Keratinocyte (primary cell): ENCODE measurements around the gene SLC2A4. TPM values are rescaled to one million over a fixed set of nuclear protein-coding genes. Genes with fewer than 3 reads are reported as not detected.

ENCODE experiments used
- DNase-seq: peaks from one replicate; pipeline ENCODE4 v3.0.0-alpha.2; 2011; ENCODE audit warnings: low read depth, missing footprints, low spot score
- FAIRE-seq: peaks from 2 replicates; lab custom pipeline; 2011; peaks lifted over from hg19 to GRCh38; lab: Jason Lieb, UNC
- H2AFZ ChIP-seq: 2 replicates; pipeline ENCODE4 v1.6.0; 2012; ENCODE audit warnings: low read length, control low read depth, inconsistent platforms; ENCODE audit not compliant: control insufficient read depth
- H3K27ac ChIP-seq: 2 replicates; pipeline ENCODE4 v1.5.1; 2011; ENCODE audit warnings: low read length; ENCODE audit not compliant: control insufficient read depth, insufficient read depth
- H3K27me3 ChIP-seq: 3 replicates; pipeline ENCODE4 v1.6.0; 2011; ENCODE audit warnings: low read length; ENCODE audit not compliant: control insufficient read depth, insufficient read depth; ENCODE audit errors: extremely low read depth
- H3K36me3 ChIP-seq, 2 experiments: 2 replicates in 1 of 2; 3 replicates in 1 of 2; pipeline ENCODE4 v1.5.1; 2011; ENCODE audit warnings: low read length in 2 of 2, mild to moderate bottlenecking in 1 of 2; ENCODE audit not compliant: control insufficient read depth in 2 of 2, insufficient read depth in 2 of 2; ENCODE audit errors: extremely low read depth in 1 of 2
- H3K4me1 ChIP-seq: 3 replicates; pipeline ENCODE4 v1.5.1; 2011; ENCODE audit warnings: low read length; ENCODE audit not compliant: control insufficient read depth, insufficient read depth; ENCODE audit errors: extremely low read depth
- H3K4me2 ChIP-seq: 3 replicates; pipeline ENCODE4 v1.6.0; 2011; ENCODE audit warnings: low read depth, low read length; ENCODE audit not compliant: control insufficient read depth, insufficient read depth; ENCODE audit errors: extremely low read depth
- H3K4me3 ChIP-seq, 3 experiments: fragments of 200-600 bp in 1 of 3; sonication (generic) in 1 of 3; 2 replicates in 2 of 3; 3 replicates in 1 of 3; pipeline ENCODE4 v1.5.1; 2011 to 2016; ENCODE audit warnings: low read length in 3 of 3, mild to moderate bottlenecking in 3 of 3, control low read depth in 2 of 3, inconsistent platforms in 1 of 3, low read depth in 1 of 3, mixed read lengths in 1 of 3, mixed run types in 1 of 3, moderate library complexity in 1 of 3; ENCODE audit not compliant: control insufficient read depth in 2 of 3, insufficient read depth in 2 of 3; ENCODE audit errors: extremely low read depth in 1 of 3
- H3K79me2 ChIP-seq: 2 replicates; pipeline ENCODE4 v1.6.0; 2012; ENCODE audit warnings: low read length; ENCODE audit not compliant: control insufficient read depth, insufficient read depth
- H3K9ac ChIP-seq: 3 replicates; pipeline ENCODE4 v1.6.0; 2011; ENCODE audit warnings: low read length; ENCODE audit not compliant: control insufficient read depth, insufficient read depth; ENCODE audit errors: extremely low read depth
- H3K9me1 ChIP-seq: 3 replicates; pipeline ENCODE4 v1.6.0; 2011; ENCODE audit warnings: low read length; ENCODE audit not compliant: control insufficient read depth, insufficient read depth; ENCODE audit errors: extremely low read depth
- H3K9me3 ChIP-seq: 2 replicates; pipeline ENCODE4 v1.5.1; 2012; ENCODE audit warnings: low read depth, low read length; ENCODE audit not compliant: control insufficient read depth
- H4K20me1 ChIP-seq: 3 replicates; pipeline ENCODE4 v1.6.0; 2011; ENCODE audit warnings: low read length; ENCODE audit not compliant: control insufficient read depth, insufficient read depth; ENCODE audit errors: extremely low read depth
- EZH2 ChIP-seq: IDR thresholded peaks from one replicate; pipeline ENCODE4 v1.6.1; 2012; ENCODE audit warnings: inconsistent platforms, mild to moderate bottlenecking, low read length, moderate library complexity
- dilution Hi-C: fragments of 300-500 bp; cut with MboI; formaldehyde crosslinking; loops from one replicate; pipeline ENCODE4 v1.7.0; 2020; ENCODE audit warnings: low sequenced_read_pairs; ENCODE audit not compliant: extremely low pct_ligation_motif_present
- polyA plus RNA-seq, 5 experiments: library from polyadenylated mRNA; depleted of rRNA in 3 of 5; stranded (reverse) in 3 of 5; stranded (forward) in 1 of 5; unstranded in 1 of 5; fragments of >200 nt; gene quantifications; 1 replicate in 1 of 5; 2 replicates in 3 of 5; 3 replicates in 1 of 5; pipeline versions ENCODE4 v1.2.1 to v1.2.3, GENCODE V29; 2011 to 2012; ENCODE audit warnings: missing spikeins in 2 of 5, low read depth in 1 of 5, low replicate concordance in 1 of 5
- TF ChIP-seq, protein P1 (sequence below), 3 experiments: IDR thresholded peaks in 1 of 3; conservative IDR thresholded peaks in 1 of 3; optimal IDR thresholded peaks in 1 of 3; 2 replicates in 2 of 3; 3 replicates in 1 of 3; pipeline versions ENCODE3 to v1.5.1; 2011; ENCODE audit warnings: low read length in 3 of 3, mild to moderate bottlenecking in 3 of 3, moderate library complexity in 2 of 3, control low read depth in 1 of 3, inconsistent platforms in 1 of 3; ENCODE audit not compliant: insufficient read depth in 2 of 3; ENCODE audit errors: extremely low read depth in 1 of 3

The SLC2A4 gene
- polyA plus RNA-seq, 1 donor (not counting 4 experiments of a cell fraction or from before 2014, with no cell fraction given): not detected

DNA sequence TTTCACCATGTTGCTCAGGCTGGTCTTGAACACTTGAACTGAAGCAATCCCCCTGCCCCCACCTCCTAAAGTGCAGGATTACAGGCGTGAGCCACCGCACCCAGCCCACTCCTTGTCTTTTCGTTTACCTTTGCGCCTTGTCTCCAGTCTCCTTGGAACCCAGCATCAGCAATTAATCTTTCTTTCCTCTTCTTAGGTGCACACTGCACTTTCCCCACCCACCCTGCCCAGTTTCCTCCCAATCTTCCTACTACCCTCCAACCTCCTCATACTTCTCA lies 17.8 kb upstream of the SLC2A4 start:
- Histone ChIP-seq H3K4me1 (peaks cover 33% of the 10 kb centered on the region), H3K27me3 (no peaks in the 10 kb centered on the region), H4K20me1 (no peaks in the 10 kb centered on the region), H3K9me1 (no peaks in the 10 kb centered on the region), H3K27ac (no peak overlapping the region), H3K9ac (peak overlapping the region; percentile 72), H2AFZ (peak overlapping the region; percentile 98), H3K9me3 (no peaks in the 10 kb centered on the region), H3K36me3 (peaks cover 0 to 16% of the 10 kb centered on the region in 2 experiments), H3K79me2 (no peaks in the 10 kb centered on the region), H3K4me2 (peak overlapping the region; percentile 92), H3K4me3 (no peak overlapping the region)
- FAIRE-seq: no peak
- dilution Hi-C loops: no loop called here
- DNase-seq: no peak
- TF ChIP-seq, protein P1, sequence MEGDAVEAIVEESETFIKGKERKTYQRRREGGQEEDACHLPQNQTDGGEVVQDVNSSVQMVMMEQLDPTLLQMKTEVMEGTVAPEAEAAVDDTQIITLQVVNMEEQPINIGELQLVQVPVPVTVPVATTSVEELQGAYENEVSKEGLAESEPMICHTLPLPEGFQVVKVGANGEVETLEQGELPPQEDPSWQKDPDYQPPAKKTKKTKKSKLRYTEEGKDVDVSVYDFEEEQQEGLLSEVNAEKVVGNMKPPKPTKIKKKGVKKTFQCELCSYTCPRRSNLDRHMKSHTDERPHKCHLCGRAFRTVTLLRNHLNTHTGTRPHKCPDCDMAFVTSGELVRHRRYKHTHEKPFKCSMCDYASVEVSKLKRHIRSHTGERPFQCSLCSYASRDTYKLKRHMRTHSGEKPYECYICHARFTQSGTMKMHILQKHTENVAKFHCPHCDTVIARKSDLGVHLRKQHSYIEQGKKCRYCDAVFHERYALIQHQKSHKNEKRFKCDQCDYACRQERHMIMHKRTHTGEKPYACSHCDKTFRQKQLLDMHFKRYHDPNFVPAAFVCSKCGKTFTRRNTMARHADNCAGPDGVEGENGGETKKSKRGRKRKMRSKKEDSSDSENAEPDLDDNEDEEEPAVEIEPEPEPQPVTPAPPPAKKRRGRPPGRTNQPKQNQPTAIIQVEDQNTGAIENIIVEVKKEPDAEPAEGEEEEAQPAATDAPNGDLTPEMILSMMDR (optimal IDR thresholded peaks at IDR 0.05 in 1 of 3, IDR thresholded peaks at IDR 0.05 in 1 of 3, conservative IDR thresholded peaks at IDR 0.05 in 1 of 3; ENCODE audit: extremely low read depth in 1 of 3, insufficient read depth in 2 of 3, low read length in 3 of 3): no peak
- no peak for TF ChIP-seq EZH2

DNA sequence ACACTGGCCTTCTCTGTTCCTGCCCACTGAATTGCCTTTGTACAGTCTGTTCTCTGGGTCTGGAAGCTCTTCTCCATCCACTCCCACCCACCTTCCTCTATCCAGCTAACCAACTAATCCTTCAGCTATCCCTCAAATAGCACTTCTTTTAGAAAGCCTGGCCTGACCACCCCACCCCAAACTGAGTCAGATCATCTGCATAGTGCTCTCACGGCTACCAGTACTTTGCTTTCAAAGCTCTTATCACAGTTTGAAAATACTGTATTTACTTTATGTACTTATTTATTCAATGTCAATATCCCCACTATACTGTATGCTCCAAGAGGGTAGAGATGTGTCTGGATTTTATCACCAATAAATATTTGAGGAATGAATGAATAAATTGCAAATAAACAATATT lies 14.7 kb upstream of the SLC2A4 start:
- Histone ChIP-seq H3K27me3 (no peaks in the 10 kb centered on the region), H2AFZ (no peak overlapping the region), H4K20me1 (no peaks in the 10 kb centered on the region), H3K9ac (no peak overlapping the region), H3K9me3 (no peaks in the 10 kb centered on the region), H3K4me3 (no peak overlapping the region), H3K27ac (no peak overlapping the region), H3K9me1 (no peaks in the 10 kb centered on the region), H3K4me1 (peaks cover 16% of the 10 kb centered on the region), H3K36me3 (no peaks in the 10 kb centered on the region), H3K79me2 (no peaks in the 10 kb centered on the region), H3K4me2 (no peak overlapping the region)
- TF ChIP-seq EZH2: no peak
- TF ChIP-seq, protein P1 (optimal IDR thresholded peaks at IDR 0.05 in 1 of 3, IDR thresholded peaks at IDR 0.05 in 1 of 3, conservative IDR thresholded peaks at IDR 0.05 in 1 of 3; ENCODE audit: extremely low read depth in 1 of 3, insufficient read depth in 2 of 3, low read length in 3 of 3): no peak
- dilution Hi-C loops: no loop called here
- DNase-seq (no peak), FAIRE-seq (no peak)
